GM18507 (cell line): ENCODE data around the gene SYNE2.
A peak's percentile ranks its signal among the peaks of the same experiment; 100 is the strongest.
"Not testable (repeated sequence)": the region's sequence is repeated elsewhere in the genome, so short reads cannot be mapped to it uniquely, and the experiment has no call there.

Experiments used
- DNase-seq: peaks from one replicate; pipeline ENCODE4 v3.0.0; 2011; ENCODE audit warnings: low read depth; ENCODE audit not compliant: insufficient read length; ENCODE audit errors: extremely low spot score
- FAIRE-seq: peaks from 2 replicates; lab custom pipeline; 2011; peaks lifted over from hg19 to GRCh38; lab: Jason Lieb, UNC

The SYNE2 gene

GRCh38 chr14:63993992-63994391 lies 141.2 kb downstream of the SYNE2 start:
- FAIRE-seq (no peak), DNase-seq (no peak)

GRCh38 chr14:63995285-63995684 lies 142.5 kb downstream of the SYNE2 start:
- DNase-seq (no peak), FAIRE-seq (no peak)

GRCh38 chr14:63996016-63996415 lies 143.2 kb downstream of the SYNE2 start:
- FAIRE-seq (peak; percentile 9), DNase-seq (no peak)

- no peak for DNase-seq
- no peak for FAIRE-seq
These were observed 143.9 kb downstream of the SYNE2 start for GRCh38 chr14:63996625-63997220.

- peak; percentile 57 for FAIRE-seq
- no peak for DNase-seq
These were observed 147.9 kb downstream of the SYNE2 start for GRCh38 chr14:64000749-64001148.

GRCh38 chr14:64005822-64006221 lies 153.0 kb downstream of the SYNE2 start:
- DNase-seq (no peak), FAIRE-seq (peak; percentile 44)

DNA sequence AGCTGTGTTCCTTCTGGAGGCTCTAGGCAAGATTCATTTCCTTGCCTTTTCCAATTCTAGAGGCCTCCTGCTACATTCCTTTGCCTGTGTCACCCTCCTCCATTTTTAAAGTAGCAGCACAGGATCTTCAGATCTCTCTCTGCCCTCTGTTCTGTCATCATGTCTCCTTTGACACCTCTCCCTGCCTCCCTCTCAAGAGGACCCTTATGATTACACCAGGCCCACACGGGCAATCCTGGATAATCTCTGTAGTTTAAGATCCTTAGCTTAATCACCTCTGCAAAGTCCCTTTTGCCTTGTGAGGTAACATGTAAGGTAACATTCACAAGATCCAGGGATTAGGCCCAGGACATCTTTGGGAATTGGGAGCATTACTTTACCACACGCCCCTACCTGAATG lies 155.2 kb downstream of the SYNE2 start:
- FAIRE-seq, result no peak
- DNase-seq, result no peak

- DNase-seq, result no peak
- no peak for FAIRE-seq
These were observed 159.2 kb downstream of the SYNE2 start for GRCh38 chr14:64012003-64012402.

DNA sequence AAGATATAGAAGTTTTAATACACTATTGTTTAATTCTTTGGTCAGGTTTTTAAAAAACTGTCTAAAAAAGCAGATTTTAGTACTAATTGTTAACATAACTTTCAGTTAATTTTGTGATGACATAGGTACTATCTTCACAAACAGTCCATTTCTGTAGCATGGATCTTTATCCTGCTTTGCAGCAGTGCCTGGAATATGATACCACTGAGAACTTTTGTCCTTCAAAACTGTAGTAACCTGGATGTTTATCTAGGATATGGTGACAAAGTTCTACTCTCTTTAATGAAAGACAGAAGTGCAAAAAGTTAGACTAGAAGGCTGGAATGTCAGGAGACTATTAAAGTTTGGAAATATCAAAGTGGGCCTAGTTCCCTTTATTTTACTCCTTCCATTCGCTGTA lies 159.9 kb downstream of the SYNE2 start:
- FAIRE-seq (no peak), DNase-seq (no peak)

DNA sequence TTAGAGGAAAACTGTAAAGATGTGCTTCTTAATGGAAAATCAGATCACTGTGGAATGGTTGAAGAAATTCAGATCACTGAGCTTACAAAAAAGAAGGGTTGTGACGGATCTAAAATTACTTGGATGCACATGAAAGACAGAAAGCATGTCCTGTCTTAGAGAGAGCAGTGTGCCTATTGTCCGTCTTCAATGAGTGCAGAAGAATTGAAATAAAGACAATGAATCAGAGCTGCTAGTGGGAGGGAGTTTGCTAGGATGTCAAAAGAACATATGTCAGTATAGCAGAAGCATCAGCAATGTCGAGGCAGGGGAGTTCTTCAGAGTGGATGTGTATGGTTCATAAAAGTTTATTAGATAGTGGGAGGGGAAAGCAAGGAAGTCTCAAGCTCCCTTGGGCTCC lies 172.7 kb downstream of the SYNE2 start:
- DNase-seq (no peak), FAIRE-seq (no peak)

DNA sequence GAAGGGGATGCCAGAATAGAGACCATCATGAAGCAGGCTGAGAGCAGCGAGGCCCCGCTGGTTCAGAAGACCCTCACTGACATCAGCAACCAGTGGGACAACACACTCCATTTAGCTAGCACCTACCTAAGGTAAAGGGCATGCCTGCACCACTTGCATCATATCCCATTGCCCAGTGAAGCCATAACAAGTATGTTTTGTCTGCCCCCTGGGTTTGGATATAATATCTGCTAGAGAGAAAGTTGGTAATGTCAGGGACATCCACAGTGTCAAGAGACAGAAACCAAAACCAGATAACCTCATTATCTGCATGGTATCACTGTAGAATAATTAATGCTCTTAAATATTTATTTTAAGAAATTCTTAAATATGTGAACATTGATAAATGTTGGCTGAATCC lies 173.8 kb downstream of the SYNE2 start:
- FAIRE-seq (no peak), DNase-seq (no peak)

DNA sequence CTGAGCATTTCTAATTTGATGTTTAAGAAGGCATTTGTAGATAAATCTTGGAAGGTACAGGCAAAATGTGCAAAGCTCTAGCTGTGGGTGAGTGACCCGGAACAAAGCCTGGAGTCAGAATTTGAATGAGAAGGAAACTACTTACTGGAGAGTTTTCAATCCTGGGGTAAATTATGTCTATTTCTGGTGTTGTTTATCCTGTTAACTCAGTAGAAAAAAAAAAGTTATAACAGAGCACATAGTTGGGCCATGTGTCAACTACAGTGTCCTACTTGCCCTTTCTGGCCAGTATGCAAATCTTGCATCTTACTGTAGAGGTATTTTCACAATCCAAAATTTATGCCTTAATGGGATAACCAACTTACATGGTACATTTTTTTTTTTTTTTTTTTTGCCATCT lies 182.3 kb downstream of the SYNE2 start:
- DNase-seq, result no peak
- no peak for FAIRE-seq

- not testable (repeated sequence) for FAIRE-seq, DNase-seq
These were observed 185.3 kb downstream of the SYNE2 start for GRCh38 chr14:64037869-64038745.

- DNase-seq, result no peak
These were observed 186.2 kb downstream of the SYNE2 start for GRCh38 chr14:64038841-64039542.

DNA sequence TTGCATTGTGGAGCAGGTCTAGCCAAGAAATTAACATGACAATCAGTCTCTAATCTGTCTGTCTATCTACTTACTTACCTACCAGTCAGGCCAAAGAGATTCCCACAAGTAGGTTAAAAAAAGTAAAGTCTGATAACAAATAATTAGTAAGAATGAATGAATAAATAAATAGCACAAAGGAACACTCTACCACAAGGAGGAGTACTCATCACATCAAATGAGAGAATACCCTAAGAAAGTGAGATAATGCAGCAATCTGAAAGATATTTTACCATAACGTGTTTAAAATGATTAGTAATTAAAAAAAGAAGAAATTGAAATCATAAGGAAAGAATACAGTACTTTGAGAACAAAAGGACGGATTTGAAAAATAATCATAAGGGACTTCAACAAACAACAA lies 187.2 kb downstream of the SYNE2 start:
- FAIRE-seq, result no peak

More at GRCh38 chr14:64038841-64039542, 186.2 kb downstream of the SYNE2 start:
- FAIRE-seq, result no peak

GRCh38 chr14:64043296-64043695 lies 190.5 kb downstream of the SYNE2 start:
- not testable (repeated sequence) for FAIRE-seq, DNase-seq

More for the DNA sequence above, 187.2 kb downstream of the SYNE2 start:
- DNase-seq, result no peak

- DNase-seq (no peak), FAIRE-seq (no peak)
These were observed 192.3 kb downstream of the SYNE2 start for GRCh38 chr14:64045091-64045490.

- no peak for DNase-seq
- no peak for FAIRE-seq
These were observed 197.0 kb downstream of the SYNE2 start for GRCh38 chr14:64049616-64050381.
